Neuronal stem cell (in vitro differentiated cells): Measurements from ENCODE around the gene NRIP1.

Experiments
- DNase-seq: peaks from one replicate; pipeline ENCODE4 v3.0.0-alpha.2; 2013; ENCODE audit warnings: low spot score
- H2AFZ ChIP-seq: one replicate; pipeline ENCODE4 v1.6.1; 2013; ENCODE audit warnings: mild to moderate bottlenecking, low read length, inconsistent platforms
- H2AK5ac ChIP-seq: 2 replicates; pipeline ENCODE4 v1.6.1; 2013; ENCODE audit warnings: low read depth, mild to moderate bottlenecking, inconsistent platforms, low read length, moderate library complexity, mixed read lengths
- H2BK120ac ChIP-seq: 2 replicates; pipeline ENCODE4 v1.6.1; 2013; ENCODE audit warnings: low read depth, mild to moderate bottlenecking, inconsistent platforms, low read length, moderate library complexity, mixed read lengths
- H2BK12ac ChIP-seq: one replicate; pipeline ENCODE4 v1.6.1; 2013; ENCODE audit warnings: low read length, inconsistent platforms
- H2BK15ac ChIP-seq: 2 replicates; pipeline ENCODE4 v1.6.1; 2013; ENCODE audit warnings: mild to moderate bottlenecking, low read length, inconsistent platforms, mixed read lengths
- H2BK5ac ChIP-seq: one replicate; pipeline ENCODE4 v1.6.1; 2013; ENCODE audit warnings: inconsistent platforms, mild to moderate bottlenecking, low read length, moderate library complexity
- H3K14ac ChIP-seq: one replicate; pipeline ENCODE4 v1.6.1; 2013; ENCODE audit warnings: low read length, inconsistent platforms
- H3K18ac ChIP-seq: 2 replicates; pipeline ENCODE4 v1.6.1; 2013; ENCODE audit warnings: low read length, inconsistent platforms
- H3K23ac ChIP-seq: 2 replicates; pipeline ENCODE4 v1.6.1; 2013; ENCODE audit warnings: low read depth, mild to moderate bottlenecking, mixed read lengths, low read length, inconsistent platforms; ENCODE audit not compliant: poor library complexity
- H3K27ac ChIP-seq: replicated peaks from 3 replicates; pipeline ENCODE4 v1.5.1; 2013; ENCODE audit warnings: low read length, inconsistent platforms
- H3K27me3 ChIP-seq, 3 experiments: 2 replicates each; pipeline ENCODE4 v1.6.1; 2013; ENCODE audit warnings: low read length in 3 of 3, mild to moderate bottlenecking in 2 of 3, inconsistent platforms in 1 of 3, low read depth in 1 of 3, mixed read lengths in 1 of 3, moderate library complexity in 1 of 3; ENCODE audit not compliant: control insufficient read depth in 3 of 3, insufficient read depth in 3 of 3
- H3K36me3 ChIP-seq, 2 donors: replicated peaks in 1 of 2; 2 replicates each; pipeline ENCODE4 v1.6.1; 2013; ENCODE audit warnings: low read length in 2 of 2; ENCODE audit not compliant: control insufficient read depth in 2 of 2, insufficient read depth in 2 of 2
- H3K4ac ChIP-seq: 2 replicates; pipeline ENCODE4 v1.6.1; 2013; ENCODE audit warnings: inconsistent platforms, mild to moderate bottlenecking, low read length, moderate library complexity
- H3K4me1 ChIP-seq, 2 donors: 1 replicate in 1 of 2; 2 replicates in 1 of 2; pipeline ENCODE4 v1.6.1; 2013; ENCODE audit warnings: low read length in 2 of 2, low read depth in 1 of 2; ENCODE audit not compliant: control insufficient read depth in 2 of 2, insufficient read depth in 1 of 2
- H3K4me2 ChIP-seq: one replicate; pipeline ENCODE4 v1.6.1; 2013; ENCODE audit warnings: mild to moderate bottlenecking, low read length, inconsistent platforms; ENCODE audit not compliant: insufficient read depth, poor library complexity, severe bottlenecking
- H3K4me3 ChIP-seq, 2 donors: 2 replicates each; pipeline ENCODE4 v1.5.1; 2013; ENCODE audit warnings: low read length in 2 of 2, mild to moderate bottlenecking in 2 of 2, inconsistent platforms in 1 of 2, moderate library complexity in 1 of 2
- H3K79me1 ChIP-seq: one replicate; pipeline ENCODE4 v1.6.1; 2013; ENCODE audit warnings: low read depth, mild to moderate bottlenecking, inconsistent platforms, low read length, moderate library complexity
- H3K9ac ChIP-seq: one replicate; pipeline ENCODE4 v1.6.1; 2013; ENCODE audit warnings: mild to moderate bottlenecking, low read depth, low read length, inconsistent platforms; ENCODE audit not compliant: poor library complexity
- H3K9me3 ChIP-seq, 2 donors: replicated peaks in 1 of 2; 2 replicates each; pipeline versions ENCODE3 to v1.6.1; 2013; ENCODE audit warnings: low read length in 2 of 2, mild to moderate bottlenecking in 2 of 2, inconsistent platforms in 1 of 2, low read depth in 1 of 2, mixed read lengths in 1 of 2, moderate library complexity in 1 of 2; ENCODE audit not compliant: control insufficient read depth in 2 of 2, insufficient read depth in 1 of 2
- H4K8ac ChIP-seq: one replicate; pipeline ENCODE4 v1.6.1; 2013; ENCODE audit warnings: low read depth, mild to moderate bottlenecking, inconsistent platforms, low read length, moderate library complexity
- H4K91ac ChIP-seq: one replicate; pipeline ENCODE4 v1.6.1; 2013; ENCODE audit warnings: low read length, low read depth, mild to moderate bottlenecking, inconsistent platforms; ENCODE audit not compliant: poor library complexity
- WGBS, 2 donors: extraction: QIAGEN DNeasy Blood & Tissue Kit; methylation state at CpG; one replicate each; pipeline ENCODE4 v1.1.7; 2013; ENCODE audit warnings: missing lambda C conversion rate in 2 of 2, mixed read lengths in 1 of 2; ENCODE audit not compliant: insufficient read length in 2 of 2, insufficient replicate concordance in 1 of 2; ENCODE audit errors: extremely low coverage in 2 of 2; 5-methylcytosine and 5-hydroxymethylcytosine counted together

NRIP1 gene

GRCh38 chr21:15076730-15077129, 11.9 kb upstream of the NRIP1 start:
- no peak overlapping the region for H3K18ac ChIP-seq
- no peak overlapping the region for H3K23ac ChIP-seq
- no peak overlapping the region for H2BK12ac ChIP-seq
- no peak for DNase-seq
- H3K4ac ChIP-seq = no peak overlapping the region
- no peaks in the 10 kb centered on the region for H3K9me3 ChIP-seq
- H4K8ac ChIP-seq = no peak overlapping the region
- H3K4me3 ChIP-seq = no peak overlapping the region
- H3K9ac ChIP-seq = no peak overlapping the region
- WGBS, 2 donors = no CpG with 5 or more reads among the region's 2 CpGs
- no peaks in the 10 kb centered on the region for H3K27me3 ChIP-seq
- no peak overlapping the region for H2BK5ac ChIP-seq
- no peak overlapping the region for H2AFZ ChIP-seq
- no peak overlapping the region for H3K27ac ChIP-seq
- no peak overlapping the region for H2AK5ac ChIP-seq
- H2BK120ac ChIP-seq = no peak overlapping the region
- no peak overlapping the region for H4K91ac ChIP-seq
- H3K14ac ChIP-seq = no peak overlapping the region
- H3K4me2 ChIP-seq = no peak overlapping the region
- no peaks in the 10 kb centered on the region for H3K36me3 ChIP-seq
- peaks cover 2 to 3% of the 10 kb centered on the region in 2 donors for H3K4me1 ChIP-seq
- H3K79me1 ChIP-seq = no peaks in the 10 kb centered on the region
- H2BK15ac ChIP-seq = no peak overlapping the region

- Histone ChIP-seq H3K23ac (no peak overlapping the region), H3K14ac (no peak overlapping the region), H3K4me2 (no peak overlapping the region), H3K4me1 (peaks cover 0 to 2% of the 10 kb centered on the region in 2 donors), H3K4me3 (no peak overlapping the region), H3K9me3 (no peaks in the 10 kb centered on the region), H3K4ac (no peak overlapping the region), H3K9ac (no peak overlapping the region), H2AFZ (no peak overlapping the region), H3K18ac (peak overlapping the region; percentile 2), H3K79me1 (no peaks in the 10 kb centered on the region), H2BK120ac (no peak overlapping the region), H2AK5ac (no peak overlapping the region), H3K27me3 (no peaks in the 10 kb centered on the region), H4K8ac (no peak overlapping the region), H2BK15ac (no peak overlapping the region), H2BK5ac (no peak overlapping the region), H4K91ac (no peak overlapping the region), H3K27ac (no peak overlapping the region), H3K36me3 (no peaks in the 10 kb centered on the region), H2BK12ac (no peak overlapping the region)
- WGBS, 2 donors = no CpG with 5 or more reads among the region's 6 CpGs
- no peak for DNase-seq
These were observed 6.2 kb upstream of the NRIP1 start for GRCh38 chr21:15071009-15071408.

GRCh38 chr21:15066123-15066575, 1.3 kb upstream of the NRIP1 start:
- Histone ChIP-seq H3K9me3 (no peaks in the 10 kb centered on the region), H3K27me3 (no peaks in the 10 kb centered on the region), H3K4ac (no peak overlapping the region), H3K4me2 (peak overlapping the region; percentile 77), H3K14ac (no peak overlapping the region), H2BK120ac (no peak overlapping the region), H3K27ac (peak overlapping the region; percentile 90), H2BK5ac (no peak overlapping the region), H3K18ac (no peak overlapping the region), H4K91ac (no peak overlapping the region), H2AK5ac (no peak overlapping the region), H2AFZ (peak overlapping the region; percentile 95), H4K8ac (no peak overlapping the region), H3K4me3 (peak overlapping the region; percentile 92 to 99), H3K9ac (no peak overlapping the region), H2BK15ac (no peak overlapping the region), H3K36me3 (no peaks in the 10 kb centered on the region), H3K23ac (no peak overlapping the region), H3K79me1 (peaks cover 1% of the 10 kb centered on the region), H3K4me1 (peaks cover 4 to 7% of the 10 kb centered on the region in 2 donors), H2BK12ac (no peak overlapping the region)
- no CpG with 5 or more reads among the region's 8 CpGs for WGBS, 2 donors
- no peak for DNase-seq

GRCh38 chr21:15065392-15066122, 757 bp upstream of the NRIP1 start:
- H2AFZ ChIP-seq = peak overlapping the region; percentile 95
- H2BK5ac ChIP-seq = peak overlapping the region; percentile 91
- H3K4me1 ChIP-seq = peaks cover 7 to 12% of the 10 kb centered on the region in 2 donors
- peaks cover 1% of the 10 kb centered on the region for H3K79me1 ChIP-seq
- H3K9me3 ChIP-seq = no peaks in the 10 kb centered on the region
- H3K36me3 ChIP-seq = no peaks in the 10 kb centered on the region
- H3K4me3 ChIP-seq = peak overlapping the region; percentile 92 to 99
- peak overlapping the region; percentile 68 for H3K4ac ChIP-seq
- H3K14ac ChIP-seq = no peak overlapping the region
- DNase-seq = peak; percentile 73
- H2AK5ac ChIP-seq = peak overlapping the region; percentile 90
- peak overlapping the region; percentile 86 for H2BK15ac ChIP-seq
- no peak overlapping the region for H4K8ac ChIP-seq
- peak overlapping the region; percentile 77 for H3K4me2 ChIP-seq
- peak overlapping the region; percentile 90 for H3K27ac ChIP-seq
- peak overlapping the region; percentile 43 for H2BK120ac ChIP-seq
- no CpG with 5 or more reads among the region's 38 CpGs for WGBS, 2 donors
- H2BK12ac ChIP-seq = no peak overlapping the region
- H3K27me3 ChIP-seq = no peaks in the 10 kb centered on the region
- H4K91ac ChIP-seq = no peak overlapping the region
- H3K9ac ChIP-seq = peak overlapping the region; percentile 92
- H3K18ac ChIP-seq = peak overlapping the region; percentile 99
- H3K23ac ChIP-seq = peak overlapping the region; percentile 82
